Astrocyte of the cerebellum (primary cell): ENCODE measurements around the gene ARHGAP26.

Source experiments
- DNase-seq: peaks from one replicate; pipeline ENCODE4 v3.0.0-alpha.2; 2011; ENCODE audit warnings: low read depth
- H3K4me3 ChIP-seq: 2 replicates; pipeline ENCODE4 v1.5.1; 2011; ENCODE audit warnings: mild to moderate bottlenecking, low read depth, low read length, moderate library complexity
- in situ Hi-C: cut with HindIII; loops from 2 replicates; pipeline ENCODE4 v1.10.0; 2017; ENCODE audit warnings: low sequenced_read_pairs
- TF ChIP-seq, protein P1 (sequence below): IDR thresholded peaks from 2 replicates; pipeline ENCODE4 v1.5.1; 2012; ENCODE audit warnings: low read length, low read depth, moderate library complexity, mild to moderate bottlenecking; ENCODE audit errors: missing control alignments

Gene ARHGAP26

DNA sequence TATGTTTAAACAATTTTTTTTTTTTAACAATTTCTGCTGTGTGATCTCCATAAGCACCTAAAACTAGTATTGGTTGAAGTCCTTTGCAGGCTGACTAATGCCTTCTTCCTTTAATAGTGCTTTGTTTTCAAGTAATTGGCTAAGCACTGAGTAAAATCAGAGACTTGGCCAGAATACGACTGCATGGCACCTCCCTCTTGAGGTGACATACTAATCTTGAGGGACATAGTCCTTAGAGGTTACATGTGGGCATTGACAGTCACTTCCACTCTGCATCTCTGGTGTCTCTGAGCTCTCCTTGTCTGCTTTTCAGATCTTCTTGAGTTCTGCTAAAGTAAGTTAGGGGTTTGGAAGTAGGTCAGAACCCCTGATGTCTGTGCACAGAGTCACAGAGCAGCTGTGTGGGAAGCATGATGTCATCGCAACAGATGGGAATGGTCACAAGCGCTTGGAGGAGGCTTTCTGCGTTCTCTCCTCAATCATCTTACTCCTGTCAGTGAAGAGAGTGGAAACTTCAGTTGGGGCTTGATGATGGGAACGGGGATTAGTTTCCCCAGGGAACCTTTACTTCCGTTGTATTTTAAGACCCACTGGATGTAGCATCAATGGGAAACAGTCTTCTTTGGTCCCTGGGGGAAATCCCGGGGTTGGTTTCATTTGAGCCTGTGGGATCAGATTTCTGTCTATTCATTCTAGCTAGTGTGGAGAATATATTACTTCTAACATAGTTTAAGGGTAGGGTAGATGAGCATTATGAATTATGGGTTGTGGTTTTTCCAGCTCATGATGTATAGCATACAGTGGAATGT is 136.9 kb downstream of the ARHGAP26 start:
- no peak for DNase-seq
- no peak overlapping the region for H3K4me3 ChIP-seq
- TF ChIP-seq, protein P1, sequence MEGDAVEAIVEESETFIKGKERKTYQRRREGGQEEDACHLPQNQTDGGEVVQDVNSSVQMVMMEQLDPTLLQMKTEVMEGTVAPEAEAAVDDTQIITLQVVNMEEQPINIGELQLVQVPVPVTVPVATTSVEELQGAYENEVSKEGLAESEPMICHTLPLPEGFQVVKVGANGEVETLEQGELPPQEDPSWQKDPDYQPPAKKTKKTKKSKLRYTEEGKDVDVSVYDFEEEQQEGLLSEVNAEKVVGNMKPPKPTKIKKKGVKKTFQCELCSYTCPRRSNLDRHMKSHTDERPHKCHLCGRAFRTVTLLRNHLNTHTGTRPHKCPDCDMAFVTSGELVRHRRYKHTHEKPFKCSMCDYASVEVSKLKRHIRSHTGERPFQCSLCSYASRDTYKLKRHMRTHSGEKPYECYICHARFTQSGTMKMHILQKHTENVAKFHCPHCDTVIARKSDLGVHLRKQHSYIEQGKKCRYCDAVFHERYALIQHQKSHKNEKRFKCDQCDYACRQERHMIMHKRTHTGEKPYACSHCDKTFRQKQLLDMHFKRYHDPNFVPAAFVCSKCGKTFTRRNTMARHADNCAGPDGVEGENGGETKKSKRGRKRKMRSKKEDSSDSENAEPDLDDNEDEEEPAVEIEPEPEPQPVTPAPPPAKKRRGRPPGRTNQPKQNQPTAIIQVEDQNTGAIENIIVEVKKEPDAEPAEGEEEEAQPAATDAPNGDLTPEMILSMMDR = no peak
- in situ Hi-C loops = loop anchor here (25.0 kb wide), 1 partner anchor 480 kb away; no protein-coding TSS in a partner anchor

GRCh38 chr5:142908659-142909058 is 138.5 kb downstream of the ARHGAP26 start:
- in situ Hi-C loops = loop anchor here (25.0 kb wide), 1 partner anchor 479 kb away; no protein-coding TSS in a partner anchor
- TF ChIP-seq, protein P1 = no peak
- DNase-seq = no peak
- H3K4me3 ChIP-seq = no peak overlapping the region

DNA sequence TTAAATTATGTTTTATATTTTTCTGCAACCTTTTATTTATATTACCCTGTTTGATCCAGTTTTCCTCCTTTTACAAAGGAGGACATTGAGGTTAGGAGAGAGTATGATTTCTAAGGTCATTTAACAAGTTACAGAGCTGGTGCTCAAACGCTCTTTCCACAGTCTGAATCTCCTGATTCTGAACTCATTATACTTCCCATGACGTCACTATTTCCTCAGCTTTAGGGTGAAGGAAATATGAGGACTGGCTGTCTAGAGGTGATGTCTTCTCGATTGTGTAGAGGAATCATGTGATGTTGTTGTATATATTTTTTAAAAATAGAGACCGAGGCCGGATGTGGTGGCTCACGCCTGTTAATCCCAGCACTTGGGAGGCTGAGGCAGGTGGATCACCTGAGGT is 140.0 kb downstream of the ARHGAP26 start:
- DNase-seq = no peak
- TF ChIP-seq, protein P1 = no peak
- in situ Hi-C loops = loop anchor here (25.0 kb wide), 1 partner anchor 477 kb away; no protein-coding TSS in a partner anchor

GRCh38 chr5:142911170-142911569 is 141.0 kb downstream of the ARHGAP26 start:
- no peak for DNase-seq
- H3K4me3 ChIP-seq = no peak overlapping the region
- in situ Hi-C loops = loop anchor here (25.0 kb wide), 1 partner anchor 476 kb away; no protein-coding TSS in a partner anchor
- TF ChIP-seq, protein P1 = no peak

More for the DNA sequence above, 140.0 kb downstream of the ARHGAP26 start:
- no peak overlapping the region for H3K4me3 ChIP-seq

GRCh38 chr5:142911775-142912174 is 141.6 kb downstream of the ARHGAP26 start:
- TF ChIP-seq, protein P1 = no peak
- in situ Hi-C loops = loop anchor here (25.0 kb wide), 1 partner anchor 476 kb away; no protein-coding TSS in a partner anchor
- H3K4me3 ChIP-seq = no peak overlapping the region
- no peak for DNase-seq

GRCh38 chr5:142913728-142914338 is 143.7 kb downstream of the ARHGAP26 start:
- in situ Hi-C loops = loop anchor here (25.0 kb wide), 1 partner anchor 473 kb away; no protein-coding TSS in a partner anchor
- TF ChIP-seq, protein P1 = no peak
- no peak for DNase-seq
- H3K4me3 ChIP-seq = no peak overlapping the region
